A549 (cell line): ENCODE results near the gene GTF3C5. TPM values are rescaled to one million over a fixed set of nuclear protein-coding genes. Genes with fewer than 3 reads are reported as not detected.

Source experiments
- ATAC-seq, 2 experiments: fragments of 200-7000 bp in 1 of 2; fragments of >200 bp in 1 of 2; cut with Nextera tagmentation in 1 of 2; cut with Tn5 transposase in 1 of 2; 3 replicates each; pipeline versions ENCODE4 v1.8.0 to v1.9.1; 2018 to 2020; ENCODE audit warnings: mild to moderate bottlenecking in 1 of 2, moderate library complexity in 1 of 2
- CTCF ChIA-PET: fragments of 300-600 bp; sonication (Branson Sonifier 250); formaldehyde crosslinking; extraction: SDS; loops from one replicate; lab custom pipeline; 2021; ENCODE audit warnings: antibody characterized with exemption, inconsistent platforms; lab: Yijun Ruan, JAX
- POLR2A ChIA-PET: fragments of 350-600 bp; formaldehyde crosslinking; extraction: SDS; loops from one replicate; lab custom pipeline; 2021; ENCODE audit warnings: antibody characterized with exemption, inconsistent platforms; lab: Yijun Ruan, JAX
- DNase-seq, 2 experiments: peaks; one replicate each; pipeline versions ENCODE4 v3.0.0 to v3.0.0-alpha.2; 2011 to 2016; ENCODE audit warnings: low read depth in 1 of 2, low spot score in 1 of 2
- FAIRE-seq: peaks from 2 replicates; lab custom pipeline; 2011; peaks lifted over from hg19 to GRCh38; lab: Jason Lieb, UNC
- H3K27ac ChIP-seq, 2 experiments: fragments of >200 bp; sonication (Bioruptor Twin); formaldehyde crosslinking; 3 replicates each; pipeline ENCODE4 v1.5.1; 2016 to 2017
- H3K4me1 ChIP-seq: fragments of >200 bp; sonication (Bioruptor Twin); formaldehyde crosslinking; 3 replicates; pipeline ENCODE4 v1.6.1; 2016
- H3K4me2 ChIP-seq: fragments of >200 bp; sonication (Bioruptor Twin); formaldehyde crosslinking; 3 replicates; pipeline ENCODE4 v1.6.1; 2016
- H3K4me3 ChIP-seq: fragments of >200 bp; sonication (Bioruptor Twin); formaldehyde crosslinking; 3 replicates; pipeline ENCODE4 v1.5.1; 2016
- H3K9me3 ChIP-seq: fragments of >200 bp; sonication (Bioruptor Twin); formaldehyde crosslinking; 3 replicates; pipeline ENCODE4 v1.6.1; 2016
- CBX8 ChIP-seq: fragments of 200-600 bp; sonication (generic); IDR thresholded peaks from 2 replicates; pipeline ENCODE4 v1.6.1; 2016
- EHF ChIP-seq: fragments of 250-450 bp; sonication (Bioruptor Pico); IDR thresholded peaks from 2 replicates; pipeline ENCODE4 v1.5.0; 2020; ENCODE audit warnings: mild to moderate bottlenecking
- FOSL2 ChIP-seq, 2 experiments: fragments of 450-650 bp in 1 of 2; fragments of >200 bp in 1 of 2; sonication (Bioruptor Twin) in 1 of 2; formaldehyde crosslinking; IDR thresholded peaks; 2 replicates each; pipeline versions ENCODE4 v1.5.0 to v1.6.1; 2016 to 2020; ENCODE audit warnings: mild to moderate bottlenecking in 1 of 2, moderate library complexity in 1 of 2
- HEYL ChIP-seq: fragments of 250-450 bp; sonication (Bioruptor Pico); IDR thresholded peaks from 2 replicates; pipeline ENCODE4 v1.8.0; 2021; ENCODE audit warnings: mild to moderate bottlenecking, moderate library complexity
- HMGXB4 ChIP-seq: fragments of 250-450 bp; sonication (Bioruptor Pico); IDR thresholded peaks from 2 replicates; pipeline ENCODE4 v1.5.0; 2021; ENCODE audit warnings: mild to moderate bottlenecking, moderate library complexity, borderline replicate concordance
- MAFK ChIP-seq: fragments of 450-650 bp; IDR thresholded peaks from 2 replicates; pipeline ENCODE4 v1.6.1; 2014; ENCODE audit not compliant: partially characterized antibody
- NFE2L2 ChIP-seq: fragments of 150-350 bp; conservative IDR thresholded peaks from 2 replicates; pipeline ENCODE4 v1.6.1; 2014; ENCODE audit warnings: low read length
- PBX3 ChIP-seq: IDR thresholded peaks from 2 replicates; pipeline ENCODE4 v1.6.1; 2012
- POLR2A ChIP-seq: IDR thresholded peaks from 2 replicates; pipeline ENCODE4 v1.6.1; 2012; ENCODE audit warnings: mild to moderate bottlenecking, low read length
- POLR2AphosphoS2 ChIP-seq: conservative IDR thresholded peaks from 2 replicates; pipeline ENCODE4 v1.6.1; 2012; ENCODE audit warnings: low read length, improper control_type of control experiment, inconsistent platforms
- RARB ChIP-seq: fragments of 250-450 bp; sonication (Bioruptor Pico); IDR thresholded peaks from 2 replicates; pipeline ENCODE4 v1.8.0; 2021; ENCODE audit warnings: mild to moderate bottlenecking, moderate library complexity
- RCOR1 ChIP-seq: fragments of 150-350 bp; IDR thresholded peaks from 2 replicates; pipeline ENCODE4 v1.6.1; 2014; ENCODE audit warnings: antibody characterized with exemption, low read length, low read depth
- RFX5 ChIP-seq: fragments of 450-650 bp; IDR thresholded peaks from 2 replicates; pipeline ENCODE4 v1.7.1; 2014; ENCODE audit warnings: antibody characterized with exemption, mild to moderate bottlenecking, moderate library complexity
- RNF2 ChIP-seq: fragments of 200-600 bp; sonication (generic); IDR thresholded peaks from 2 replicates; pipeline ENCODE4 v1.6.1; 2016; ENCODE audit warnings: low read depth, mild to moderate bottlenecking, antibody characterized with exemption, moderate library complexity, borderline replicate concordance
- SMC3 ChIP-seq: fragments of >200 bp; sonication (Bioruptor Twin); formaldehyde crosslinking; IDR thresholded peaks from 3 replicates; pipeline ENCODE4 v1.6.1; 2018; ENCODE audit warnings: inconsistent platforms
- TFCP2L1 ChIP-seq: fragments of 250-450 bp; sonication (Bioruptor Pico); IDR thresholded peaks from 2 replicates; pipeline ENCODE4 v1.5.0; 2021; ENCODE audit warnings: mild to moderate bottlenecking
- ZSCAN20 ChIP-seq: fragments of 250-450 bp; sonication (Bioruptor Pico); IDR thresholded peaks from 2 replicates; pipeline ENCODE4 v1.8.0; 2022; ENCODE audit warnings: mild to moderate bottlenecking, moderate library complexity
- WGBS: methylation state at CpG from one replicate; pipeline ENCODE4 v1.1.6; 2017; ENCODE audit errors: missing lambda C conversion rate; 5-methylcytosine and 5-hydroxymethylcytosine counted together
- polyA plus RNA-seq, 4 experiments: library from polyadenylated mRNA; depleted of rRNA in 3 of 4; stranded (reverse); fragments of >200 nt; fragmentation: RNase III in 1 of 4; extraction: RNeasy Plus Mini Kit Qiagen cat#74134 plus additional on column Dnase treatment in 1 of 4; gene quantifications; 2 replicates in 3 of 4; 3 replicates in 1 of 4; pipeline ENCODE4 v1.2.3, GENCODE V29; 2011 to 2017
- TF ChIP-seq, protein P1 (sequence below): fragments of >200 bp; sonication (Bioruptor Twin); formaldehyde crosslinking; IDR thresholded peaks from 2 replicates; pipeline ENCODE4 v1.6.1; 2016
- TF ChIP-seq, protein P2 (sequence below): IDR thresholded peaks from 2 replicates; pipeline ENCODE4 v1.6.1; 2012; ENCODE audit warnings: low read depth, borderline replicate concordance
- TF ChIP-seq, protein P3 (sequence below): fragments of 150-350 bp; IDR thresholded peaks from 2 replicates; pipeline ENCODE4 v1.6.1; 2014; ENCODE audit warnings: low read depth, mild to moderate bottlenecking, low read length

GTF3C5 gene
- polyA plus RNA-seq, 2 of the 4 experiments (the other 2 are of a cell fraction): 57.2 to 80.3 TPM

DNA sequence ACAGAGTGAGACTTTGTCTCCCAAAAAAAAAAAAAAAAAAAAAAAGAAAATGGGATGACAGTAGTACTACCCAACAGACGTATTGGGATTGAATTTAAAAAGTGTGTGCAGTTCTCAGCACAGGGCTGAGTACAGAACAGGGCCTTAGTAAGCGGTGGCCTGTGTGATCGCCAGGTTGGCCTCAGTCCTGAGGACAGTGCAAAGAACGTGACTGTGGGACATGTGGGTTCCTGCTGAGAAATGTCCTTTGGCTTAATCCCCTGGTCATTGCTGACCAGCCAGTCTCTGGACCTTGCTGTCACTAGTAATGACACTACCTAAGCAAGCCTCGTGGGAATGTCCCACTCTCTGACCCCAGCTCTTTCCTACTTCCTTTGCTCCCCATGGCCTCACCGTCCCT, 13.3 kb downstream of the GTF3C5 start:
- WGBS: 89% methylated on average over 6 of the region's 6 CpGs
- no peak overlapping the region for H3K27ac ChIP-seq
- DNase-seq: no peak
- H3K9me3 ChIP-seq: no peaks in the 10 kb centered on the region
- no peak overlapping the region for H3K4me3 ChIP-seq
- CTCF ChIA-PET: interaction anchor here (0.6 to 1.6 kb wide), 9 partner anchors 9 to 246 kb away, joined by 3 to 5 read pairs (median 4); no protein-coding TSS in a partner anchor
- ATAC-seq: no peak
- no peak for FAIRE-seq
- H3K4me2 ChIP-seq: no peak overlapping the region
- no peaks in the 10 kb centered on the region for H3K4me1 ChIP-seq
- POLR2A ChIA-PET: interaction anchor here (1.0 kb wide), 1 partner anchor 14 kb away, joined by 3 read pairs; the partner anchor contains the start of gene GTF3C5
- no peak for TF ChIP-seq ZSCAN20 (CRISPR knock-in tag)
- TF ChIP-seq NFE2L2: no peak
- no peak for TF ChIP-seq PBX3
- no peak for TF ChIP-seq TFCP2L1 (CRISPR knock-in tag)
- TF ChIP-seq HMGXB4: no peak
- no peak for TF ChIP-seq CBX8
- TF ChIP-seq, protein P1, sequence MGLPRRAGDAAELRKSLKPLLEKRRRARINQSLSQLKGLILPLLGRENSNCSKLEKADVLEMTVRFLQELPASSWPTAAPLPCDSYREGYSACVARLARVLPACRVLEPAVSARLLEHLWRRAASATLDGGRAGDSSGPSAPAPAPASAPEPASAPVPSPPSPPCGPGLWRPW: no peak
- no peak for TF ChIP-seq SMC3
- TF ChIP-seq, protein P2, sequence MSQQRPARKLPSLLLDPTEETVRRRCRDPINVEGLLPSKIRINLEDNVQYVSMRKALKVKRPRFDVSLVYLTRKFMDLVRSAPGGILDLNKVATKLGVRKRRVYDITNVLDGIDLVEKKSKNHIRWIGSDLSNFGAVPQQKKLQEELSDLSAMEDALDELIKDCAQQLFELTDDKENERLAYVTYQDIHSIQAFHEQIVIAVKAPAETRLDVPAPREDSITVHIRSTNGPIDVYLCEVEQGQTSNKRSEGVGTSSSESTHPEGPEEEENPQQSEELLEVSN: no peak
- TF ChIP-seq, protein P3, sequence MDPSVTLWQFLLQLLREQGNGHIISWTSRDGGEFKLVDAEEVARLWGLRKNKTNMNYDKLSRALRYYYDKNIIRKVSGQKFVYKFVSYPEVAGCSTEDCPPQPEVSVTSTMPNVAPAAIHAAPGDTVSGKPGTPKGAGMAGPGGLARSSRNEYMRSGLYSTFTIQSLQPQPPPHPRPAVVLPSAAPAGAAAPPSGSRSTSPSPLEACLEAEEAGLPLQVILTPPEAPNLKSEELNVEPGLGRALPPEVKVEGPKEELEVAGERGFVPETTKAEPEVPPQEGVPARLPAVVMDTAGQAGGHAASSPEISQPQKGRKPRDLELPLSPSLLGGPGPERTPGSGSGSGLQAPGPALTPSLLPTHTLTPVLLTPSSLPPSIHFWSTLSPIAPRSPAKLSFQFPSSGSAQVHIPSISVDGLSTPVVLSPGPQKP: no peak
- TF ChIP-seq FOSL2 (IDR thresholded peaks at IDR 0.05): no peak
- TF ChIP-seq FOSL2 (CRISPR knock-in tag; IDR thresholded peaks at IDR 0.05): no peak
- no peak for TF ChIP-seq POLR2A
- TF ChIP-seq HEYL (CRISPR knock-in tag): no peak
- no peak for TF ChIP-seq RARB (CRISPR knock-in tag)
- no peak for TF ChIP-seq RNF2
- no peak for TF ChIP-seq MAFK
- TF ChIP-seq RFX5: no peak
- no peak for TF ChIP-seq POLR2AphosphoS2
- TF ChIP-seq EHF (CRISPR knock-in tag): no peak
- no peak for TF ChIP-seq RCOR1

- TF ChIP-seq TFCP2L1 (CRISPR knock-in tag): no peak
- no peak for FAIRE-seq
- H3K4me3 ChIP-seq: no peak overlapping the region
Measured at GRCh38 chr9:133044661-133045060, 13.9 kb downstream of the GTF3C5 start.

More at GRCh38 chr9:133044661-133045060, 13.9 kb downstream of the GTF3C5 start:
- ChIA-PET CTCF (interaction anchor here (0.9 to 1.4 kb wide), 5 partner anchors 22 to 103 kb away, joined by 3 to 5 read pairs (median 4); no protein-coding TSS in a partner anchor), POLR2A (interaction anchor here (1.0 kb wide), 1 partner anchor 14 kb away, joined by 3 read pairs; the partner anchor contains the start of gene GTF3C5)
- Histone ChIP-seq H3K4me1 (no peaks in the 10 kb centered on the region), H3K9me3 (no peaks in the 10 kb centered on the region), H3K27ac (no peak overlapping the region), H3K4me2 (no peak overlapping the region)
- WGBS: 91% methylated on average over 10 of the region's 11 CpGs
- ATAC-seq: no peak
- DNase-seq: no peak
